ENCODE data around the gene KCTD2.

- TF ChIP-seq EP300 (IDR thresholded peaks at IDR 0.05) (no peak), POLR2A (IDR thresholded peaks at IDR 0.05) (no peak)
These were observed 17.4 kb downstream of the KCTD2 start for GRCh38 chr17:75064460-75064859.

Measured in suprapubic skin (tissue), 2 donors.